Naive thymus-derived CD4-positive, alpha-beta T cell (primary cell): ENCODE results near the gene KCNJ12. TPM values are rescaled to one million over a fixed set of nuclear protein-coding genes. Genes with fewer than 3 reads are reported as not detected.
"Not testable (repeated sequence)": the region's sequence is repeated elsewhere in the genome, so short reads cannot be mapped to it uniquely, and the experiment has no call there.

Experiments
- ATAC-seq: fragments of 150-1000 bp; cut with Tn5 transposase; 2 replicates; pipeline ENCODE4 v1.10.0; 2021; ENCODE audit warnings: mild to moderate bottlenecking, moderate library complexity
- CTCF ChIA-PET: fragments of 350-600 bp; sonication (Branson Sonifier 250); formaldehyde crosslinking; loops from one replicate; lab custom pipeline; 2021; ENCODE audit warnings: antibody characterized with exemption; lab: Charles Lee
- POLR2A ChIA-PET: fragments of 350-600 bp; sonication (Branson Sonifier 250); formaldehyde crosslinking; loops from one replicate; lab custom pipeline; 2021; ENCODE audit warnings: antibody characterized with exemption, inconsistent platforms; lab: Charles Lee
- DNase-seq, 9 donors: peaks; one replicate each; pipeline versions ENCODE4 v3.0.0 to v3.0.0-alpha.2; 2020 to 2022; ENCODE audit warnings: mixed read lengths in 1 of 9
- H3K27ac ChIP-seq: one replicate; pipeline ENCODE4 v1.7.0; 2013; ENCODE audit warnings: mild to moderate bottlenecking, low read depth, low read length, moderate library complexity
- H3K27me3 ChIP-seq, 2 donors: one replicate each; pipeline ENCODE4 v1.7.0; 2013; ENCODE audit warnings: low read length in 2 of 2, mild to moderate bottlenecking in 2 of 2, moderate library complexity in 2 of 2; ENCODE audit not compliant: control insufficient read depth in 2 of 2, insufficient read depth in 2 of 2
- H3K36me3 ChIP-seq, 3 experiments: 1 replicate in 2 of 3; 2 replicates in 1 of 3; pipeline ENCODE4 v1.7.0; 2013; ENCODE audit warnings: low read length in 3 of 3, mild to moderate bottlenecking in 3 of 3, moderate library complexity in 1 of 3; ENCODE audit not compliant: insufficient read depth in 3 of 3, control insufficient read depth in 2 of 3
- H3K4me1 ChIP-seq, 2 donors: one replicate each; pipeline ENCODE4 v1.7.0; 2013; ENCODE audit warnings: low read length in 2 of 2, mild to moderate bottlenecking in 2 of 2, moderate library complexity in 1 of 2; ENCODE audit not compliant: control insufficient read depth in 2 of 2, insufficient read depth in 2 of 2
- H3K4me3 ChIP-seq: 2 replicates; pipeline ENCODE4 v1.7.0; 2013; ENCODE audit warnings: mild to moderate bottlenecking, low read length
- H3K9me3 ChIP-seq, 3 experiments: 1 replicate in 2 of 3; 2 replicates in 1 of 3; pipeline ENCODE4 v1.7.0; 2013; ENCODE audit warnings: low read length in 3 of 3; ENCODE audit not compliant: control insufficient read depth in 2 of 3
- H3K27ac Mint-ChIP-seq, 9 donors: one replicate each; pipeline ENCODE4 v1.8.0; 2020 to 2022; ENCODE audit warnings: mixed read lengths in 9 of 9, mild to moderate bottlenecking in 8 of 9, moderate library complexity in 5 of 9, inconsistent platforms in 2 of 9
- H3K27me3 Mint-ChIP-seq, 5 donors: one replicate each; pipeline ENCODE4 v1.8.0; 2021 to 2022; ENCODE audit warnings: mixed read lengths in 5 of 5, mild to moderate bottlenecking in 1 of 5
- H3K36me3 Mint-ChIP-seq, 5 donors: one replicate each; pipeline ENCODE4 v1.8.0; 2020 to 2022; ENCODE audit warnings: mixed read lengths in 5 of 5, mild to moderate bottlenecking in 3 of 5, inconsistent platforms in 1 of 5
- H3K4me1 Mint-ChIP-seq, 7 donors: one replicate each; pipeline ENCODE4 v1.8.0; 2020 to 2022; ENCODE audit warnings: mixed read lengths in 7 of 7, mild to moderate bottlenecking in 3 of 7, inconsistent platforms in 1 of 7
- H3K4me3 Mint-ChIP-seq, 10 donors: one replicate each; pipeline ENCODE4 v1.8.0; 2020 to 2022; ENCODE audit warnings: mild to moderate bottlenecking in 10 of 10, mixed read lengths in 10 of 10, moderate library complexity in 6 of 10, inconsistent platforms in 2 of 10
- H3K9me3 Mint-ChIP-seq, 11 donors: one replicate each; pipeline ENCODE4 v1.8.0; 2020 to 2022; ENCODE audit warnings: mixed read lengths in 11 of 11, mild to moderate bottlenecking in 4 of 11, inconsistent platforms in 1 of 11, moderate library complexity in 1 of 11
- intact Hi-C, 2 donors: fragments of 100-400 bp; cut with micrococcal nuclease; formaldehyde crosslinking; loops; one replicate each; pipeline ENCODE4 v1.15.1; 2023
- polyA plus RNA-seq, 2 donors: library from polyadenylated mRNA; unstranded; fragments of 300-500 nt; fragmentation: Illumina TruSeq; gene quantifications; one replicate each; pipeline ENCODE4 v1.2.3, GENCODE V29; 2021
- total RNA-seq, 6 experiments: library from RNA in 5 of 6; stranded (reverse) in 5 of 6; gene quantifications; 1 replicate in 5 of 6; 2 replicates in 1 of 6; pipeline ENCODE4 v1.2.3 and lab custom pipeline; 2021 to 2026

KCNJ12 gene
- total and polyA plus RNA-seq, 7 experiments from 2014 or later = 0.19 to 0.24 TPM; not detected in 5

- DNase-seq (no peak), ATAC-seq (no peak)
- peaks cover 0 to 3% (median 0%) of the 10 kb centered on the region in 11 donors for H3K9me3 Mint-ChIP-seq
- no peaks in the 10 kb centered on the region for H3K4me1 ChIP-seq
- H3K4me3 ChIP-seq = no peak overlapping the region
- H3K27ac Mint-ChIP-seq = no peak overlapping the region
- H3K36me3 Mint-ChIP-seq = no peaks in the 10 kb centered on the region
- H3K4me3 Mint-ChIP-seq = no peak overlapping the region
- H3K9me3 ChIP-seq = no peaks in the 10 kb centered on the region
- POLR2A ChIA-PET = no interaction called here
- H3K36me3 ChIP-seq = no peaks in the 10 kb centered on the region
- CTCF ChIA-PET = no interaction called here
- no peaks in the 10 kb centered on the region for H3K27me3 ChIP-seq
- no peaks in the 10 kb centered on the region for H3K27me3 Mint-ChIP-seq
- intact Hi-C loops = no loop called here
- H3K4me1 Mint-ChIP-seq = peaks cover 0 to 3% (median 0%) of the 10 kb centered on the region in 7 donors
- H3K27ac ChIP-seq = no peak overlapping the region
Measured at GRCh38 chr17:21345236-21345635, 30.9 kb upstream of the KCNJ12 start.

GRCh38 chr17:21346107-21346506 is 30.1 kb upstream of the KCNJ12 start:
- H3K27ac ChIP-seq, H3K9me3 ChIP-seq, POLR2A ChIA-PET, intact Hi-C loops, H3K4me3 ChIP-seq, H3K27ac Mint-ChIP-seq, H3K27me3 ChIP-seq, H3K36me3 Mint-ChIP-seq, H3K4me3 Mint-ChIP-seq, DNase-seq, H3K9me3 Mint-ChIP-seq, H3K4me1 Mint-ChIP-seq, H3K36me3 ChIP-seq, CTCF ChIA-PET, H3K27me3 Mint-ChIP-seq, H3K4me1 ChIP-seq, ATAC-seq: not testable (repeated sequence)

GRCh38 chr17:21346651-21347250 is 29.4 kb upstream of the KCNJ12 start:
- H3K27ac ChIP-seq, H3K9me3 ChIP-seq, intact Hi-C loops, H3K4me1 ChIP-seq, H3K4me3 Mint-ChIP-seq, H3K36me3 Mint-ChIP-seq, H3K4me1 Mint-ChIP-seq, POLR2A ChIA-PET, H3K27me3 Mint-ChIP-seq, H3K36me3 ChIP-seq, CTCF ChIA-PET, H3K27me3 ChIP-seq, ATAC-seq, DNase-seq, H3K4me3 ChIP-seq, H3K27ac Mint-ChIP-seq, H3K9me3 Mint-ChIP-seq: not testable (repeated sequence)

- H3K4me3 Mint-ChIP-seq, ATAC-seq, H3K27ac Mint-ChIP-seq, H3K4me1 Mint-ChIP-seq, H3K36me3 Mint-ChIP-seq, H3K27ac ChIP-seq, POLR2A ChIA-PET, H3K4me3 ChIP-seq, DNase-seq, H3K9me3 ChIP-seq, CTCF ChIA-PET, H3K27me3 Mint-ChIP-seq, H3K36me3 ChIP-seq, intact Hi-C loops, H3K27me3 ChIP-seq, H3K9me3 Mint-ChIP-seq, H3K4me1 ChIP-seq: not testable (repeated sequence)
Measured at GRCh38 chr17:21347660-21348059, 28.5 kb upstream of the KCNJ12 start.

GRCh38 chr17:21348081-21348925 is 27.9 kb upstream of the KCNJ12 start:
- H3K4me3 Mint-ChIP-seq, POLR2A ChIA-PET, H3K9me3 Mint-ChIP-seq, H3K4me3 ChIP-seq, H3K4me1 Mint-ChIP-seq, H3K27ac Mint-ChIP-seq, CTCF ChIA-PET, H3K4me1 ChIP-seq, intact Hi-C loops, H3K36me3 Mint-ChIP-seq, H3K27me3 Mint-ChIP-seq, H3K27ac ChIP-seq, H3K27me3 ChIP-seq, DNase-seq, H3K36me3 ChIP-seq, H3K9me3 ChIP-seq: not testable (repeated sequence)
- ATAC-seq = peak; percentile 57

- H3K36me3 Mint-ChIP-seq, H3K4me1 Mint-ChIP-seq, H3K27ac Mint-ChIP-seq, H3K9me3 ChIP-seq, H3K36me3 ChIP-seq, ATAC-seq, H3K27me3 ChIP-seq, H3K27me3 Mint-ChIP-seq, H3K9me3 Mint-ChIP-seq, H3K4me3 Mint-ChIP-seq, H3K27ac ChIP-seq, H3K4me1 ChIP-seq, POLR2A ChIA-PET, CTCF ChIA-PET, intact Hi-C loops, DNase-seq, H3K4me3 ChIP-seq: not testable (repeated sequence)
Measured at GRCh38 chr17:21348926-21349261, 27.3 kb upstream of the KCNJ12 start.
